ENCODE measurements around the gene DYNC1H1. TPM values are rescaled to one million over a fixed set of nuclear protein-coding genes. Genes with fewer than 3 reads are reported as not detected.

DYNC1H1 gene
- total and polyA plus RNA-seq, 12 donors = 202 to 509 (median 348) TPM

DNA sequence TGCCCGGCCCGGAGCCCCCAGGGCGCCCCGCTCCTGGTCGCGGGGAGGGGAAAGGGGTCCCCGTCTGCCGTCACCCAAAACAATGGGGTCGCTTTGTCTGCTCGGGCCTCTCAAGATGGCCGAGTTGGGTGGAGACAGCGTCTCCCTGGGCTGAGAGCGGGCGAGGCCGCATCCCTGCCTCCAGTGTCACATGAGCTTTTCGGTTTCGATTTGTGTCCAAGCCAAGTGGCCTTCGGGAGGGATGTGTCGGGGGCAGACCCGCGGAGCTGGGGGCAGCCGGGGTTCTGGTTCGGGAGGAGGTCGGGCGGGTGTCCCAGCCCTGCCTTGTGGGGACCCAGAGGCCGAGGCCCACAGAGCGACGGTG is 790 bp downstream of the DYNC1H1 start:
- intact Hi-C loops (cut with DNase I) = no loop called here
- Histone ChIP-seq H3K9me3 (replicated peaks in 1 of 3) (no peaks in the 10 kb centered on the region), H3K36me3 (replicated peaks in 1 of 2) (peaks cover 0 to 8% of the 10 kb centered on the region in 2 donors), H3K27ac (peak overlapping the region; percentile 53 to 96 (median 95)), H3K4me3 (peak overlapping the region; percentile 81 to 100 (median 94)), H3K27me3 (no peaks in the 10 kb centered on the region), H3K4me1 (replicated peaks in 1 of 2) (peaks cover 7 to 35% of the 10 kb centered on the region in 2 donors)
- no peak for TF ChIP-seq CTCF (IDR thresholded peaks at IDR 0.05)
- peak in 1 of 2 donors; percentile 28 for TF ChIP-seq POLR2A (IDR thresholded peaks at IDR 0.05)
- DNase-seq = peak; percentile 72 to 91 (median 80)
- WGBS, 4 donors = 0% methylated on average over 8 to 28 of the region's 28 CpGs; no CpG with 5 or more reads in 1 of the 4 donors

DNA sequence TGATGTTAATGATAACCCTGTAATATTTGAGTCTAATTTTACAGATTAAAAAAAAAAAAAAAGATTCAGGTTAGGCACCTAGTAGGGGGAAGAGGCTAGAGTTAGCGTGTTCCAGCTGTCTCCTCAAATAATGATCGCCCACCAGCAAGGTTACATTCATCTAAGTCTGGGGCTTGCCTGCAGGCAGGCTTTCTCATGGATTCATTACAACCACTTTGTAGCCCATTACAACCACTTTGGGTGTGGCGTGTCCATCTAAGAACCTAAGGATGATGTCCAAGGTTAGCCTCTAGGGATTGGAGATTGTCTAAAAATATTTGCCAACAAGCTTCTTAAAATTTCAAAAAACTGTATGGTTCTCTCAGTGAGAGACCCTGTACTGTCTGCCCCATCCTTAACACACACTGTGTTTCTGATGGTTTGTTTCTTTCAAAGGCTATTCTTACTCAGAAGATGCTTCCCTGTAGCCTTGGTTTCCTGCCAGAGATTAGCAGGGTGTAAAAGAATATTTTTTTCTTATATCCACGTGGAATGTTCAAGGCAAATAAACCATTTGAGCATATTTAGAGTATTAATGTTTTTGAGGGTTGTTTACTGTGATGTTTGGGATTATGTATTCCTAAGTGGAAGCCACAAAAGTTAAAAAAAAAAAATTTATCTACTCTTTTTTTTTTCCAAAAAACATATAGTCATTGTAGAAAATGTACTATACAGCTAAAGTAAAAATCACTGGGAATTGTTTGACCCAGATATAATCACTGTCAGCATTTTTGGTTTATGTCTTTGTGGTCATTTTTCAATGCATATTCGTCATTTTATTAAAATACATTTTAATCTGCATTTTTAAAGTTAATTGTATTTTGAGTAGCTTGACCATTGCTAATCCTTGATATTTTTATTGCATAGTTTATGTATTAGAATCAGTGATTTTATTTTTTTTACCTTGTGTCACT is 1.7 kb downstream of the DYNC1H1 start:
- DNase-seq = peak in 2 of 7 donors; percentile 18 to 45
- H3K4me1 ChIP-seq (replicated peaks in 1 of 2) = peaks cover 7 to 35% of the 10 kb centered on the region in 2 donors

GRCh38 chr14:101966742-101967141 is 2.4 kb downstream of the DYNC1H1 start:
- no peak for DNase-seq
- TF ChIP-seq CTCF (IDR thresholded peaks at IDR 0.05) = no peak
- no peak for TF ChIP-seq POLR2A (IDR thresholded peaks at IDR 0.05)
- H3K4me3 ChIP-seq = no peak overlapping the region
- no peaks in the 10 kb centered on the region for H3K27me3 ChIP-seq
- H3K9me3 ChIP-seq (replicated peaks in 1 of 3) = no peaks in the 10 kb centered on the region
- peaks cover 0 to 8% of the 10 kb centered on the region in 2 donors for H3K36me3 ChIP-seq (replicated peaks in 1 of 2)
- intact Hi-C loops (cut with DNase I) = no loop called here
- peaks cover 13 to 42% of the 10 kb centered on the region in 2 donors for H3K4me1 ChIP-seq (replicated peaks in 1 of 2)
- 60 to 82% (median 77%) methylated on average over 2 of the region's 2 CpGs for WGBS, 4 donors
- no peak overlapping the region for H3K27ac ChIP-seq

More for the DNA sequence above, 1.7 kb downstream of the DYNC1H1 start:
- Histone ChIP-seq H3K27ac (peak overlapping the region in 4 of 5 donors; percentile 95 to 96 (median 96)), H3K4me3 (peak overlapping the region in 2 of 4 donors; percentile 92 to 96), H3K36me3 (replicated peaks in 1 of 2) (peaks cover 0 to 8% of the 10 kb centered on the region in 2 donors), H3K9me3 (replicated peaks in 1 of 3) (no peaks in the 10 kb centered on the region), H3K27me3 (no peaks in the 10 kb centered on the region)
- intact Hi-C loops (cut with DNase I) = no loop called here
- TF ChIP-seq POLR2A (IDR thresholded peaks at IDR 0.05) (no peak), CTCF (IDR thresholded peaks at IDR 0.05) (no peak)
- WGBS, 4 donors = 28 to 38% (median 30%) methylated on average over 5 of the region's 5 CpGs

- WGBS, 4 donors = 80 to 93% (median 87%) methylated on average over 4 of the region's 4 CpGs
Observed at GRCh38 chr14:101968186-101968585, 3.8 kb downstream of the DYNC1H1 start.

More at GRCh38 chr14:101968186-101968585, 3.8 kb downstream of the DYNC1H1 start:
- Histone ChIP-seq H3K27ac (no peak overlapping the region), H3K9me3 (replicated peaks in 1 of 3) (no peaks in the 10 kb centered on the region), H3K27me3 (no peaks in the 10 kb centered on the region), H3K4me3 (no peak overlapping the region), H3K36me3 (replicated peaks in 1 of 2) (peaks cover 0 to 8% of the 10 kb centered on the region in 2 donors), H3K4me1 (replicated peaks in 1 of 2) (peaks cover 19 to 54% of the 10 kb centered on the region in 2 donors)
- no peak for TF ChIP-seq POLR2A (IDR thresholded peaks at IDR 0.05)
- no peak for TF ChIP-seq CTCF (IDR thresholded peaks at IDR 0.05)
- intact Hi-C loops (cut with DNase I) = no loop called here
- DNase-seq = peak in 1 of 7 donors; percentile 45

Data from adrenal gland (tissue), 12 donors.